Bone marrow (tissue), 2 donors: Measurements from ENCODE around the gene FOXN3.
"Not testable (repeated sequence)": the region's sequence is repeated elsewhere in the genome, so short reads cannot be mapped to it uniquely, and the experiment has no call there.

Experiments used
- DNase-seq, 2 donors: peaks; one replicate each; lab custom pipeline; 2025; lab: John Stamatoyannopoulos, UW

Gene FOXN3

GRCh38 chr14:89228921-89229639 lies 188.0 kb downstream of the FOXN3 start:
- no peak for DNase-seq

GRCh38 chr14:89227496-89227836 lies 189.6 kb downstream of the FOXN3 start:
- no peak for DNase-seq

DNA sequence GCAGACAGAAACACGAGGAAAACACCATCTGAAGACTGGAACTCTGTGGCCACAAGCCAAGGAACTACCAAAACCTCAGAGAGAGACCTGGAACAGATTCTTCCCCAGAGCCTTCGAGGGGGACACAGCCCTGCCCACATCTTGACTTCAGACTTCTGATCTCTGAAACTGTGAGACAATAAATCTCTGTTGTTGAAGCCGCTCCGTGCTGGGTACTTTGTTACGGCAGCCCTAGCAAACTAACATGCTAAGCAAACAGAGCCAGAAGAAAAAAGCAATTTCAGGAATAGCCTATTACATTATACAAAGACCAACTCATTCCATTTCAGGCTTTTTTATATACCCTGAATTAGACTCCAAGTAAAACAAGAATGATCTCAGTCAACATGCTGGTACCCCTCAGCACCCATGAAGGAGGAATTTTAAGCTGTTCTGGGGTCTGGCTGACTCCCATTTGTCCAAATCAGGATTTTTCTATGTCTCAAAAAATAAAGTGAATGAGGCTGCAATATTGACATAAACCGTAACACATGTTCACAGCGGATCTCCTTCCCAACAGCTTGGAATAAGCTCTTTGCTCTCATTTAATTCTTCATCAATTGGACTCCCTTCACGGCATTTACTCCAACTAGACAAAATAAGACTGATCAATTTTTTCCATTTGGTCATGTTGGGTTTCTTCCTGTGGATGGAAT lies 190.1 kb downstream of the FOXN3 start:
- DNase-seq = no peak

DNA sequence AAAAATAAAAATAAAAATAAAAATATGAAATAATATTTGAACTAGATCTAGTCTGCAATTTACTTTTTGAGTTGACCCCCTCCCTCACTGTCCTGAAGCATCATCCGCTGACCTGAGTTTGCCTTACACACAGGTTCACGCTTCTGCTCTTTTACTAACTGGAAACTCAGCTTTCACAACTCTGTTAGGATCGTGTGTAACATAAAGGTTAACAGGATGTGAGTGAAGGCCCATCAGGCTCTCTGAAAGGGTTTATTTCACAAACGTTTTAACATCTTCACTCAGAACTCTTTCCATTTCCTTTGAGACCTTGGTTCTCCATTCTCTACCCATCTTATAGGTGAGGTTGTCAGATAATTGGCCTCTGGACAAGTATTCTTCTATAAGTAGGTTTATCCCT lies 191.4 kb downstream of the FOXN3 start:
- DNase-seq = no peak

- peak in 1 of 2 donors; percentile 87 for DNase-seq
These were observed 195.8 kb downstream of the FOXN3 start for GRCh38 chr14:89221109-89221810.

DNA sequence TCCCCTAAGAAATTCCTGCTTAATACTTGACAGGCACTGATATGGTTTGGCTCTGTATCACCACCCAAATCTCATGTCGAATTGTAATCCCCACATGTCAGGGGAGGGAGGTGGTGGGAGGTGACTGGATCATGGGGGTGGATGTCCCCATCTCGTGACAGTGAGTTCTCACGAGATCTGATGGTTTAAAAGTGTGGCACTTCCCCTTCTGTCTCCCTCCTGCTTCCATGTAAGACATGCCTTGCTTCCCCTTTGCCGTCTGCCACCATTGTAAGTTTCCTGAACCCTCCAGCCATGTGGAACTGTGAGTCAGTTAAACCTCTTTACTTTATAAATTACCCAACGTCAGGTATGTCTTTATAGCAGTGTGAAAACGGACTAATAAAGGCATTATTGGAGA lies 198.0 kb downstream of the FOXN3 start:
- DNase-seq = no peak

DNA sequence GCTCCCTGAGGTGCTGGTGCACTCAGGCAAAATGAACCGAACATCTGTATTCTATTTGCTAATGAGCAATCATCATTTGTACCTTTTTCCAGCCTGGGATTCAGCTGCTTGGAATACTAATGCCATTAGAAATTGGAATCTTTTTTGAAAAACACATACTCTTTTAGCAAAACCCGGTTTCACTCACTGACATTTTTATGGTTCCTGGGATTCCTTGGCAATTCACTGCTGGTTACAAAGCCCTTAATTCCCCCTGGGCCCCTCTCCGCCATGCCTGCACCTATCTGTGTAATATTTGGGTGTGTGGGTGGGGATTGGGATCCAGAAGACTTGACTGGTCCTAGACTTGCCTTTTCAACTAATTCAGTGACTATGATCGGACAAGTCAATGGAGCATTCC lies 199.1 kb downstream of the FOXN3 start:
- no peak for DNase-seq

DNA sequence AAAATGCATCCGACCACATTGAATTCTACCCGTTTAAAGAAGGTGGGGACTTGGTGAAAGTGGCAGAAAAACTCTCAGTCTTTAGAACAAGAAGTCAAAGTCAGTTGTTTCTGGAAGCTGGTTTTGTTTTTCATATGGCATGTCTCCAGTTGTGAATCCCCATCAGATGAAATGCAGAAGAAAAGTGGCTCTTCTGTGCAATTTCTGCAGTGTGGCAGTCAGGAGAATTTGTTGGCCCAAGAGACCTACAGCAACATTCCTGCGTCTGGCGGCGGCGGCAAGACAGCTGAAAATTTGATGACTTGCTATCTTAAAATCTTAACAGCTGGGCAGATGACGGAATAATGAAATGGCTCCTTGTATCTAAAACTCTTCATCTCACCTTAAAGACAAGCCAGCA lies 201.5 kb downstream of the FOXN3 start:
- no peak for DNase-seq

GRCh38 chr14:89215114-89215513 lies 201.9 kb downstream of the FOXN3 start:
- no peak for DNase-seq

DNA sequence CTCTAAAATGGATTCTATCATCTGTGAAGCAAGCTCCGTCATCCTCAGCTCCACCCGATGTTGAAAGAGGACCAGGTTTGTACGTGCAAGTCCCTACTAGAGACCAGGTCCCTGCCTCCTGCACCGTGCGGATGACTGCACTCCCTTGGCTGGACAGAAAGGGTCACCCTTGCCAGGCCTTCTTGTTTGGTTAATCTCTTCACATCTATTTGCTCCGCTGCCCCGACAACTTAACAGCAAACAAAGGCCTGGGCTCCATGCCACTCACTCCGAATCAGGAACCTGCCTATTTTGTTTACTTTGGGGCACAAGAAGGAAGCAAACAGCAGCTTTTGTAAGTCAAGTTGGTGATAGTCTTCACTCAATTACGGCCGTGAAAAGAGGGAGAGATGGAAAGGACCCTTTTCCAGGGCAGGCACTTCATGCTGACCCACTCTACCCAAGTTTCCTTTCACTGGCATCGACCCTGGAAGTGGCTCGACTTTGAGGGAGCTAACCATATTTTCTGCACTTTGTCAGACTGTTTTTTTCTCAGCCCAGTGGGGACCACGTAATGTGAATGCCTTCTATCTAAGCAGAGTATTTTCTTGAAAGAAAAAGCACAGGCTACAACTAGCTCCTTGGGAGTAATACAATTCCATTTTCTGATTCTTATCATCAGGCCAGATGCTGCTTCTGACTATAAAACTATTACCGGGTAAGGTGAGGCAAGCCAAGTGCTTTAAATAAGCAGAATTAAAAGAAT lies 202.6 kb downstream of the FOXN3 start:
- no peak for DNase-seq

GRCh38 chr14:89212386-89213235 lies 204.4 kb downstream of the FOXN3 start:
- no peak for DNase-seq

GRCh38 chr14:89209558-89209957 lies 207.5 kb downstream of the FOXN3 start:
- DNase-seq = no peak

- DNase-seq = no peak
These were observed 209.1 kb downstream of the FOXN3 start for GRCh38 chr14:89207925-89208328.

DNA sequence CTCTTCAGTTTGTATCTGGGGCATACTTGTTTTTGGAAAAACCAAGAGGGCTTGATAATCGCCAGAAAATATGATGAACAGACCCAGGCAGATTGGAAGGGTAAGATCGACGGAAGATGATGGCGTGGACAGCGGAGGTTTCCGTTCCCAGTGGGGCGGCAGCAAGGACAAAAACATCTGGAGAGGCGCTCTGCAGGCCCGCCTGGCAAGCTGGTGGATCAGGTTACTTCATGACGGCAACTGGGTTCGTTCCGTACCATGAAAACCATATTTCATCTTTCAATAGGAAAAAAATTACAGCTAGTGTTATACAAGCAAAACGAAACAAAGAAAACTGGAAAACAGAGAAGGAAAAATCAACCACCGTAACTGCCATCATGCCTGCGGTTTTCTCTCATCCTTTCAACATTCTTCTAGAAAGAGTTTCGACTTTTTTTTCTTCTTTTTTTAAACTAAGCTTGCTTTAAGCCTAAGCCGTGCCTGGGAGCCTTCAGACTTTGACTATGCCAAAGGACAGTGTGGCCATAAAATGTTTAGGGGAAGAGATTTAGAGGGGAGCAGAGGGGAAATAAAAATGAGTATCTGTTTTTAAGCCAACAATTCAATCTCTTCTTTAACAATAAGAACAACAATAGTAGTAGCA lies 210.5 kb downstream of the FOXN3 start:
- DNase-seq = no peak

DNA sequence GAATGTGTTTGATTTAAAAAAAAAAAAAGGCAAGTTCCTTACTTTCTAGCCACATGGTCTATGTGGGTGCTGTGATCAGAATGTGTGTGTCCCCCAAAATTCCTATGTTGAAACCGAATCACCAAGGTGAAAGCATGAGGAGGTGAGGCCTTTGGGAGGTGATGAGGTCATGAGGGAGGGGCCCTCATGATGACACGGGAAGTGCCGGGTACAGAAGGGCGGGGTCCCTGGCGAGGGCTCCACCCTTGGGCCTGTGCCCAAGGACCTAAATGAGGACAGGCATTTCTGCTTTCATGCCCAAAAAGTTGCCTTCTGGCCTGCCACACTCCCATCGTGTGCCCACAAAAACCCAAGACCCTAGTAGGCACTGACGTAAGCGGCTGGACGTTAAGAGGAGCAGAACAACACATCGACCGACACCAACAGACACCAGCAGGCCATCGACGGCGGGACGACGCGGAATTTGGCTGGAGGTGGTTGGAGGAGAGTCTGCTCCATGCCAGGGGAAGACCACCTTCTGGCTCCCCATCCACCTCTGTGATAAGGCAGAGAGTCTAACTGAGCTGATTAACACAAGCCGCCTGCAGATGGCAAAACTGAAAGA lies 211.8 kb downstream of the FOXN3 start:
- no peak for DNase-seq

- no peak for DNase-seq
These were observed 214.4 kb downstream of the FOXN3 start for GRCh38 chr14:89202413-89203190.

- DNase-seq = no peak
These were observed 215.4 kb downstream of the FOXN3 start for GRCh38 chr14:89201645-89202044.

- not testable (repeated sequence) for DNase-seq
These were observed 217.7 kb downstream of the FOXN3 start for GRCh38 chr14:89199357-89199756.

GRCh38 chr14:89198544-89199329 lies 218.3 kb downstream of the FOXN3 start:
- no peak for DNase-seq
